AG04450 (cell line): ENCODE measurements around the gene CCDC82. TPM values are rescaled to one million over a fixed set of nuclear protein-coding genes. Genes with fewer than 3 reads are reported as not detected.
A peak's percentile ranks its signal among the peaks of the same experiment; 100 is the strongest.
"Not testable (repeated sequence)": the region's sequence is repeated elsewhere in the genome, so short reads cannot be mapped to it uniquely, and the experiment has no call there.

ENCODE experiments used
- CTCF ChIA-PET: fragments of 300-600, 350-600 bp; formaldehyde crosslinking; extraction: SDS; loops from one replicate; lab custom pipeline; 2022; ENCODE audit warnings: antibody characterized with exemption, inconsistent platforms; lab: Charles Lee
- POLR2A ChIA-PET: fragments of 350-600 bp; formaldehyde crosslinking; extraction: SDS; loops from one replicate; lab custom pipeline; 2021; ENCODE audit warnings: antibody characterized with exemption, inconsistent platforms; lab: Yijun Ruan, JAX
- DNase-seq: peaks from one replicate; pipeline ENCODE4 v3.0.0-alpha.2; 2011; ENCODE audit warnings: low read depth, low spot score
- H3K27ac ChIP-seq: one replicate; pipeline ENCODE4 v1.5.1; 2012; ENCODE audit warnings: low read depth, low read length, control low read depth
- H3K27me3 ChIP-seq: one replicate; pipeline ENCODE4 v1.6.0; 2012; ENCODE audit warnings: low read length; ENCODE audit not compliant: control insufficient read depth, insufficient read depth
- H3K4me3 ChIP-seq: 2 replicates; pipeline ENCODE4 v1.5.1; 2011; ENCODE audit warnings: mild to moderate bottlenecking, low read depth, low read length, control low read depth
- H3K9me3 ChIP-seq: 2 replicates; pipeline ENCODE4 v1.5.1; 2012; ENCODE audit warnings: low read length; ENCODE audit not compliant: control insufficient read depth, insufficient read depth
- polyA minus RNA-seq: library from RNA; depleted of rRNA, polyadenylated mRNA; stranded (reverse); fragments of >200 nt; gene quantifications from 2 replicates; pipeline ENCODE4 v1.2.3, GENCODE V29; 2011; rRNA and poly(A)+ RNA removed
- polyA plus RNA-seq: library from polyadenylated mRNA; depleted of rRNA; stranded (reverse); fragments of >200 nt; gene quantifications from 2 replicates; pipeline ENCODE4 v1.2.3, GENCODE V29; 2011; rRNA removed
- TF ChIP-seq, protein P1 (sequence below): IDR thresholded peaks from 2 replicates; pipeline ENCODE4 v1.5.1; 2011; ENCODE audit warnings: low read depth, low read length, control low read depth, inconsistent platforms

Gene CCDC82
- 11.9 and 20.4 TPM in 2 replicates for polyA plus RNA-seq
- polyA minus RNA-seq, result 4.7 and 10.4 TPM in 2 replicates

DNA sequence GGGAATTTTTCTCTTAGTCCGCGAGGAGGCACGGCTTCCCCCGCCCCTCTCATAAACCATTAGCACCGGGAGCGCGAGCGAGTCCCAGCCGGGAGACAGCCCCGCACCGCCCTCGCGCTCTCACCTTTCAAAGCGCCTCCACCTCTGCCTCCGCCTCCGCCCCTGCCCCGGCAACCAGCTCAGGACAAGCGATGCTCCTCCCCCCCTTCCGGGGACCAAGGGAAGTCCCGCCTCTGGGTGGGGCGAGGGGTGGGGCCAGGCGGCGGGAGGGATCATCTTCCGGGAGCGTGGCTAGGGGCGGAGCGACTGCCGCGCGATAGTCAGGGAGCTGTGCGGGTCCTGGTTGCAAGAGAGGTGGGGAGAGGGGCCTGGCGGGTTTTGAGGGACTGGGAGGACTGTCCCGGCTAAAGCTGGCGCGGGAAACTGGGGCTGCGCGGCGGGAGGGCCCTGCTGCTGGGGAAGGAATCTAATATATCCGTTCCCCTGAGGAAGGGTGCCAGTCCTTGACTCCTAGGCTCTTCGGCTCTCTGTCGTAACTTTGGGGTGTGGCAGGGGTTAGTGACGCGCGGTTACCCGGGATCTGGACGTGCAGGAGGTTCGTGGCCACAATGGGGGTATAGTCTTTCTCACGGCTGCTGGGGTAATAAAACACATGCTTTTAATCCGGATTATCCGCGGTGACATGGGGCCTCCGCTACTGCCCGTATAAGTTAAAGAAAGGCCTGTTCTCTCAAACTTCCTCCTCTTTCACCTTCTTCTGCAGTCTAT lies at the start of gene CCDC82, which contains the start of gene JRKL:
CCDC82 (minus strand) TSS at position 193 of the 768 bp plus-strand sequence. CDS start 5,165 bp downstream, outside the sequence.
JRKL (plus strand) TSS at position 294 of the 768 bp plus-strand sequence. CDS start 637 bp downstream, outside the sequence.
- ChIA-PET POLR2A (interaction anchor here (0.6 to 1.6 kb wide), 15 partner anchors 22 to 1323 kb away, joined by 3 to 12 read pairs (median 4); partner anchors contain the start of genes CEP57, FAM76B and MAML2), CTCF (interaction anchor here (0.7 to 1.9 kb wide), 6 partner anchors 35 to 554 kb away, joined by 3 to 10 read pairs (median 4); partner anchors contain the start of gene MAML2)
- H3K27ac ChIP-seq, result peak within 1 kb of the TSS; percentile 91
- TF ChIP-seq, protein P1, sequence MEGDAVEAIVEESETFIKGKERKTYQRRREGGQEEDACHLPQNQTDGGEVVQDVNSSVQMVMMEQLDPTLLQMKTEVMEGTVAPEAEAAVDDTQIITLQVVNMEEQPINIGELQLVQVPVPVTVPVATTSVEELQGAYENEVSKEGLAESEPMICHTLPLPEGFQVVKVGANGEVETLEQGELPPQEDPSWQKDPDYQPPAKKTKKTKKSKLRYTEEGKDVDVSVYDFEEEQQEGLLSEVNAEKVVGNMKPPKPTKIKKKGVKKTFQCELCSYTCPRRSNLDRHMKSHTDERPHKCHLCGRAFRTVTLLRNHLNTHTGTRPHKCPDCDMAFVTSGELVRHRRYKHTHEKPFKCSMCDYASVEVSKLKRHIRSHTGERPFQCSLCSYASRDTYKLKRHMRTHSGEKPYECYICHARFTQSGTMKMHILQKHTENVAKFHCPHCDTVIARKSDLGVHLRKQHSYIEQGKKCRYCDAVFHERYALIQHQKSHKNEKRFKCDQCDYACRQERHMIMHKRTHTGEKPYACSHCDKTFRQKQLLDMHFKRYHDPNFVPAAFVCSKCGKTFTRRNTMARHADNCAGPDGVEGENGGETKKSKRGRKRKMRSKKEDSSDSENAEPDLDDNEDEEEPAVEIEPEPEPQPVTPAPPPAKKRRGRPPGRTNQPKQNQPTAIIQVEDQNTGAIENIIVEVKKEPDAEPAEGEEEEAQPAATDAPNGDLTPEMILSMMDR, result no peak
- H3K27me3 ChIP-seq, result no peaks in the 10 kb centered on the region
- peak within 1 kb of the TSS; percentile 91 for H3K4me3 ChIP-seq
- no peaks in the 10 kb centered on the region; the same call in 1 of the 2 replicates for H3K9me3 ChIP-seq
- DNase-seq, result peak; percentile 87

DNA sequence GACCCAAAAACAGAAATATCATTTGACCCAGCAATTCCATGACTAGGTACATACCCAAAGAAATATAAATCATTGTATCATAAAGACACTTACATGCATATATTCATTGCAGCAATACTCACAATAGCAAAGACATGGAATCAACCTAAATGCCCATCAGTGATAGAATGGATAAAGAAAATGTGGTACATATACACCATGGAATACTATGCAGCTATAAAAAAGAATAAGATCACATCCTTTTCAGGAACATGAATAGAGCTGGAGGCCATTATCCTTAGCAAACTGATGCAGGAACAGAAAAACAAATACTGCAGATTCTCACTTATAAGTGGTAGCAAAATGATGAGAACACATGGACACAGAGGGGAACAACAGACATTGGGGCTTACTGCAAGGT lies 42.9 kb upstream of the CCDC82 start:
- H3K9me3 ChIP-seq, CTCF ChIA-PET, H3K4me3 ChIP-seq, H3K27ac ChIP-seq, POLR2A ChIA-PET, H3K27me3 ChIP-seq, DNase-seq: not testable (repeated sequence)

DNA sequence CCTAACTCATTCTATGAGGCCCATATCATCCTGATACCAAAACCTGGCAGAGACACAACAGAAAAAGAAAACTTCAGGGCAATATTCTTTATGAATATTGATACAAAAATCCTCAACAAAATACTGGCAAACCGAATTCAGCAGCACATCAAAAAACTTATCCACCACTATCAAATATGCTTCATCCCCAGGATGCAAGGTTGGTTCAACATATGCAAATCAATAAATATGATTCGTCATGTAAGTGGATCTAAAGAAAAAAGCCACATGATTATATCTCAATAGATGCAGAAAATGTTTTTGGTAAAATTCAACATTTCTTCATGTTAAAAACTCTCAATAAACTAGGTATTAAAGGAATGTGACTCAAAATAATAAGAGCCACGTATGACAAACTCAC lies 41.0 kb upstream of the CCDC82 start:
- CTCF ChIA-PET, result no interaction called here
- H3K27ac ChIP-seq, result no peak overlapping the region
- peaks cover 2% of the 10 kb centered on the region for H3K27me3 ChIP-seq
- DNase-seq, result no peak
- H3K4me3 ChIP-seq, result no peak overlapping the region
- TF ChIP-seq, protein P1, result no peak
- H3K9me3 ChIP-seq, result no peaks in the 10 kb centered on the region
- POLR2A ChIA-PET, result no interaction called here

DNA sequence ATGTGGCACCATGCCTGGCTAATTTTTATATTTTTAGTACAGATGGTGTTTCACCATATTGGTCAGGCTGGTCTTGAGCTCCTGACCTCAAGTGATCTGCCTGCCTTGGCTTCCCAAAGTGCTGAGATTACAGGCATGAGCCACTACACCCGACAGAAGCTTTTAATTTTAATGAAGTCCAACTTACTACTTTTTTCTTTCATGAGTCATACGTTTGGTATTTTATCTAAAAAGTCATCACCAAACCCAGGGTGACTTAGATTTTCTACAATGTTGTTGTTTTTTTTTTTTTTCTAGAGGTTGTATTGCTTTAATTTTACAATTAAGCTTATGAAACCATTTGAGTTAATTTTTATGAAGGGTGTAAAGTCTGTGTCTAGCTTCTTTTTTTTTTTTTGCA lies 35.0 kb upstream of the CCDC82 start:
- TF ChIP-seq, protein P1, result no peak
- no peaks in the 10 kb centered on the region for H3K9me3 ChIP-seq
- H3K27me3 ChIP-seq, result no peaks in the 10 kb centered on the region
- peak; percentile 3 for DNase-seq
- no peak overlapping the region for H3K27ac ChIP-seq
- H3K4me3 ChIP-seq, result no peak overlapping the region
- ChIA-PET CTCF (interaction anchor here (0.6 to 2.3 kb wide), 20 partner anchors 8 to 1905 kb away, joined by 3 to 14 read pairs (median 4); partner anchors contain the start of genes CCDC82, FAM76B and JRKL), POLR2A (interaction anchor here (0.7 to 1.6 kb wide), 2 partner anchors 28 to 635 kb away, joined by 4 to 5 read pairs; partner anchors contain the start of gene FAM76B)

DNA sequence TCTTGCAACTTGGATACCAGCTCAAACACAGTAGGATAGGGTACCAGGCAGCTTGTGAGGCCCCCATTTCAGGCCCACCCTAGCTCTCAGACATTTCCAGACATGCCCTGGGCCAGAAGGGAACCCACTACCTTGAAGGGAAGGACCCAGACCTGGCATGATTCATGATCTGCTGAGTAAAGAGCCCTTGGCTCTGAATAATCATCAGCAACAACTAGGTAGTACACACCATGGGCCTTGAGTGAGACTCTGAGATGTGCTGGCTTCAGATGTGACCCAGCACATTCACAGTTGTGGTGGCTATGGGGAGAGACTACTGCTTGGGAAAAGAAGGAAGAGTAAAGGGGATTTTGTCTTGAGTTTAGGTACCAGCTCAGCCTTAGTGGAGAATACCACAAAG lies 23.7 kb upstream of the CCDC82 start:
- POLR2A ChIA-PET, result no interaction called here
- Histone ChIP-seq H3K4me3 (no peak overlapping the region), H3K9me3 (no peaks in the 10 kb centered on the region), H3K27ac (no peak overlapping the region), H3K27me3 (peaks cover 5% of the 10 kb centered on the region)
- DNase-seq, result no peak
- CTCF ChIA-PET, result interaction anchor here (1.1 kb wide), 1 partner anchor 649 kb away, joined by 3 read pairs; no protein-coding TSS in a partner anchor
- TF ChIP-seq, protein P1, result no peak
